SJSA1 (cell line): Measurements from ENCODE around the gene RRBP1. TPM values are rescaled to one million over a fixed set of nuclear protein-coding genes. Genes with fewer than 3 reads are reported as not detected.

Source experiments
- DNase-seq, 2 experiments: peaks; one replicate each; pipeline ENCODE4 v3.0.0-alpha.2; 2015 to 2020; ENCODE audit warnings: low spot score in 2 of 2, low read depth in 1 of 2
- H3K27ac ChIP-seq: fragments of 250-450 bp; sonication (Bioruptor Pico); 2 replicates; pipeline ENCODE4 v1.5.1; 2020; ENCODE audit warnings: mild to moderate bottlenecking, moderate library complexity
- H3K27me3 ChIP-seq: fragments of 250-450 bp; sonication (Bioruptor Pico); replicated peaks from 2 replicates; pipeline ENCODE4 v1.5.1; 2020; ENCODE audit warnings: mild to moderate bottlenecking, moderate library complexity
- H3K36me3 ChIP-seq: fragments of 250-450 bp; sonication (Bioruptor Pico); 2 replicates; pipeline ENCODE4 v1.5.1; 2020; ENCODE audit warnings: mild to moderate bottlenecking
- H3K4me1 ChIP-seq: fragments of 250-450 bp; sonication (Bioruptor Pico); replicated peaks from 2 replicates; pipeline ENCODE4 v1.6.1; 2021; ENCODE audit warnings: mild to moderate bottlenecking
- H3K4me3 ChIP-seq: fragments of 250-450 bp; sonication (Bioruptor Pico); 2 replicates; pipeline ENCODE4 v1.5.1; 2020; ENCODE audit warnings: mild to moderate bottlenecking
- H3K9me3 ChIP-seq: fragments of 250-450 bp; sonication (Bioruptor Pico); replicated peaks from 2 replicates; pipeline ENCODE4 v1.5.1; 2020; ENCODE audit warnings: mild to moderate bottlenecking
- total RNA-seq: library from RNA; depleted of rRNA; stranded (reverse); fragments of >200 nt; shearing (Covaris generic); gene quantifications from 2 replicates; pipeline ENCODE4 v1.2.3, GENCODE V29; 2014

Gene RRBP1
- total RNA-seq, 1 experiment from 2014 or later, result 272 TPM

GRCh38 chr20:17624070-17624469 lies 58.0 kb downstream of the RRBP1 start:
- Histone ChIP-seq H3K27me3 (no peaks in the 10 kb centered on the region), H3K9me3 (no peaks in the 10 kb centered on the region), H3K4me1 (no peaks in the 10 kb centered on the region), H3K27ac (no peak overlapping the region), H3K4me3 (no peak overlapping the region), H3K36me3 (peaks cover 98% of the 10 kb centered on the region)
- DNase-seq, result no peak

GRCh38 chr20:17622851-17623508 lies 59.1 kb downstream of the RRBP1 start:
- no peaks in the 10 kb centered on the region for H3K27me3 ChIP-seq
- H3K27ac ChIP-seq, result no peak overlapping the region
- DNase-seq, result no peak
- H3K4me1 ChIP-seq, result no peaks in the 10 kb centered on the region
- H3K9me3 ChIP-seq, result no peaks in the 10 kb centered on the region
- H3K36me3 ChIP-seq, result peaks cover 98% of the 10 kb centered on the region
- no peak overlapping the region for H3K4me3 ChIP-seq

GRCh38 chr20:17622086-17622850 lies 59.8 kb downstream of the RRBP1 start:
- peaks cover 98% of the 10 kb centered on the region for H3K36me3 ChIP-seq
- no peak overlapping the region for H3K4me3 ChIP-seq
- H3K27me3 ChIP-seq, result no peaks in the 10 kb centered on the region
- DNase-seq, result peak in 1 of 2 experiments; percentile 29
- no peak overlapping the region for H3K27ac ChIP-seq
- H3K4me1 ChIP-seq, result no peaks in the 10 kb centered on the region
- no peaks in the 10 kb centered on the region for H3K9me3 ChIP-seq

GRCh38 chr20:17621229-17621968 lies 60.6 kb downstream of the RRBP1 start:
- Histone ChIP-seq H3K27me3 (no peaks in the 10 kb centered on the region), H3K4me3 (no peak overlapping the region), H3K27ac (no peak overlapping the region), H3K36me3 (peaks cover 98% of the 10 kb centered on the region), H3K9me3 (no peaks in the 10 kb centered on the region), H3K4me1 (no peaks in the 10 kb centered on the region)
- peak in 1 of 2 experiments; percentile 36 for DNase-seq

GRCh38 chr20:17620371-17621228 lies 61.4 kb downstream of the RRBP1 start:
- H3K27me3 ChIP-seq, result no peaks in the 10 kb centered on the region
- no peak overlapping the region for H3K4me3 ChIP-seq
- no peak overlapping the region for H3K27ac ChIP-seq
- peaks cover 98% of the 10 kb centered on the region for H3K36me3 ChIP-seq
- peak in 1 of 2 experiments; percentile 39 for DNase-seq
- no peaks in the 10 kb centered on the region for H3K9me3 ChIP-seq
- H3K4me1 ChIP-seq, result no peaks in the 10 kb centered on the region

GRCh38 chr20:17619351-17620093 lies 62.5 kb downstream of the RRBP1 start:
- Histone ChIP-seq H3K9me3 (no peaks in the 10 kb centered on the region), H3K36me3 (peaks cover 98% of the 10 kb centered on the region), H3K4me1 (no peaks in the 10 kb centered on the region), H3K27ac (no peak overlapping the region), H3K27me3 (no peaks in the 10 kb centered on the region), H3K4me3 (no peak overlapping the region)
- peak in 1 of 2 experiments; percentile 36 for DNase-seq

GRCh38 chr20:17618673-17619013 lies 63.4 kb downstream of the RRBP1 start:
- Histone ChIP-seq H3K9me3 (no peaks in the 10 kb centered on the region), H3K4me3 (no peak overlapping the region), H3K27me3 (no peaks in the 10 kb centered on the region), H3K36me3 (peaks cover 100% of the 10 kb centered on the region), H3K4me1 (peaks cover under 1% of the 10 kb centered on the region; the same call in 1 of the 2 replicates), H3K27ac (no peak overlapping the region)
- no peak for DNase-seq

GRCh38 chr20:17617868-17618672 lies 64.0 kb downstream of the RRBP1 start:
- peaks cover 100% of the 10 kb centered on the region for H3K36me3 ChIP-seq
- no peaks in the 10 kb centered on the region for H3K27me3 ChIP-seq
- no peak for DNase-seq
- H3K4me1 ChIP-seq, result peaks cover 6% of the 10 kb centered on the region
- H3K27ac ChIP-seq, result no peak overlapping the region
- no peak overlapping the region for H3K4me3 ChIP-seq
- no peaks in the 10 kb centered on the region for H3K9me3 ChIP-seq

GRCh38 chr20:17617212-17617867 lies 64.7 kb downstream of the RRBP1 start:
- no peaks in the 10 kb centered on the region for H3K27me3 ChIP-seq
- H3K27ac ChIP-seq, result no peak overlapping the region
- no peak overlapping the region for H3K4me3 ChIP-seq
- H3K36me3 ChIP-seq, result peaks cover 100% of the 10 kb centered on the region
- H3K9me3 ChIP-seq, result no peaks in the 10 kb centered on the region
- DNase-seq, result peak in 1 of 2 experiments; percentile 57
- H3K4me1 ChIP-seq, result peaks cover 13% of the 10 kb centered on the region

GRCh38 chr20:17616480-17617211 lies 65.4 kb downstream of the RRBP1 start:
- Histone ChIP-seq H3K9me3 (no peaks in the 10 kb centered on the region), H3K4me1 (peaks cover 20% of the 10 kb centered on the region), H3K4me3 (no peak overlapping the region), H3K27ac (no peak overlapping the region), H3K27me3 (no peaks in the 10 kb centered on the region), H3K36me3 (peaks cover 100% of the 10 kb centered on the region)
- DNase-seq, result peak in 1 of 2 experiments; percentile 43

- no peak for DNase-seq
- Histone ChIP-seq H3K9me3 (no peaks in the 10 kb centered on the region), H3K4me3 (no peak overlapping the region), H3K27ac (no peak overlapping the region), H3K36me3 (peaks cover 100% of the 10 kb centered on the region), H3K4me1 (peaks cover 22% of the 10 kb centered on the region), H3K27me3 (no peaks in the 10 kb centered on the region)
These were observed 66.2 kb downstream of the RRBP1 start for GRCh38 chr20:17615645-17616479.
